B cell (primary cell): Measurements from ENCODE around the gene RASGRF2. TPM values are rescaled to one million over a fixed set of nuclear protein-coding genes. Genes with fewer than 3 reads are reported as not detected.

ENCODE experiments used
- ATAC-seq: fragments of 200-7000 bp; cut with Tn5 transposase; one replicate; pipeline ENCODE4 v1.10.0; 2021; ENCODE audit warnings: low read depth, mild to moderate bottlenecking, moderate number of reproducible peaks, moderate library complexity
- CTCF ChIA-PET: fragments of 350-600 bp; sonication (Branson Sonifier 250); formaldehyde crosslinking; loops from one replicate; lab custom pipeline; 2021; ENCODE audit warnings: antibody characterized with exemption, inconsistent platforms; lab: Charles Lee
- POLR2A ChIA-PET: fragments of 350-600 bp; sonication (Branson Sonifier 250); formaldehyde crosslinking; loops from one replicate; lab custom pipeline; 2021; ENCODE audit warnings: antibody characterized with exemption; lab: Charles Lee
- DNase-seq: peaks from one replicate; pipeline ENCODE4 v3.0.0; 2013
- H2AFZ ChIP-seq: 2 replicates; pipeline ENCODE4 v1.6.1; 2012; ENCODE audit warnings: mild to moderate bottlenecking, low read depth, low read length; ENCODE audit not compliant: insufficient read depth, poor library complexity, severe bottlenecking
- H3K27ac ChIP-seq, 2 donors: 1 replicate in 1 of 2; 2 replicates in 1 of 2; pipeline ENCODE4 v1.5.1; 2012 to 2013; ENCODE audit warnings: low read length in 2 of 2, mild to moderate bottlenecking in 2 of 2, moderate library complexity in 1 of 2
- H3K27me3 ChIP-seq, 4 experiments: fragments of 200-600 bp in 1 of 4; sonication (generic) in 1 of 4; replicated peaks in 1 of 4; 1 replicate in 2 of 4; 2 replicates in 2 of 4; pipeline versions ENCODE4 v1.6.1 to v1.7.0; 2013 to 2016; ENCODE audit warnings: low read length in 3 of 4, mild to moderate bottlenecking in 2 of 4, mixed read lengths in 1 of 4, moderate library complexity in 1 of 4; ENCODE audit not compliant: insufficient read depth in 4 of 4, control insufficient read depth in 3 of 4; ENCODE audit errors: control extremely low read depth in 1 of 4
- H3K36me3 ChIP-seq, 2 experiments: replicated peaks in 1 of 2; 1 replicate in 1 of 2; 2 replicates in 1 of 2; pipeline versions ENCODE4 v1.6.1 to v1.7.1; 2013; ENCODE audit warnings: low read length in 1 of 2; ENCODE audit not compliant: insufficient read depth in 2 of 2, control insufficient read depth in 1 of 2; ENCODE audit errors: control extremely low read depth in 1 of 2, extremely low read depth in 1 of 2
- H3K4me1 ChIP-seq, 2 donors: fragments of 200-600 bp in 1 of 2; sonication (generic) in 1 of 2; 1 replicate in 1 of 2; 2 replicates in 1 of 2; pipeline versions ENCODE4 v1.5.1 to v1.6.1; 2013 to 2017; ENCODE audit warnings: low read length in 2 of 2; ENCODE audit not compliant: control insufficient read depth in 2 of 2, insufficient read depth in 2 of 2
- H3K4me2 ChIP-seq: replicated peaks from 2 replicates; pipeline ENCODE3; 2012; ENCODE audit warnings: mild to moderate bottlenecking, low read depth, low read length; ENCODE audit not compliant: poor library complexity, severe bottlenecking
- H3K4me3 ChIP-seq, 5 experiments: fragments of 200-600 bp in 1 of 5; sonication (generic) in 1 of 5; 1 replicate in 3 of 5; 2 replicates in 2 of 5; pipeline versions ENCODE4 v1.5.1 to v1.7.0; 2011 to 2016; ENCODE audit warnings: low read length in 4 of 5, mild to moderate bottlenecking in 4 of 5, low read depth in 2 of 5, control low read depth in 1 of 5, moderate library complexity in 1 of 5; ENCODE audit not compliant: insufficient read depth in 1 of 5; ENCODE audit errors: control extremely low read depth in 1 of 5, extremely low read depth in 1 of 5
- H3K79me2 ChIP-seq: fragments of 200-600 bp; sonication (generic); one replicate; pipeline ENCODE4 v1.6.0; 2016; ENCODE audit warnings: low read length; ENCODE audit not compliant: control insufficient read depth, insufficient read depth
- H3K9ac ChIP-seq: fragments of 200-600 bp; sonication (generic); 2 replicates; pipeline ENCODE4 v1.6.1; 2017; ENCODE audit warnings: mild to moderate bottlenecking, low read length, moderate library complexity
- H3K9me3 ChIP-seq, 3 donors: one replicate each; pipeline versions ENCODE4 v1.6.1 to v1.7.1; 2013; ENCODE audit warnings: low read length in 2 of 3; ENCODE audit not compliant: control insufficient read depth in 2 of 3, insufficient read depth in 1 of 3; ENCODE audit errors: control extremely low read depth in 1 of 3
- H4K20me1 ChIP-seq: 2 replicates; pipeline ENCODE4 v1.6.0; 2012; ENCODE audit warnings: mild to moderate bottlenecking, low read length; ENCODE audit not compliant: insufficient read depth, control insufficient read depth, poor library complexity, severe bottlenecking
- H3K27ac Mint-ChIP-seq: one replicate; pipeline ENCODE4 v1.8.0; 2021; ENCODE audit warnings: mixed read lengths
- H3K27me3 Mint-ChIP-seq: one replicate; pipeline ENCODE4 v1.8.0; 2021; ENCODE audit warnings: mixed read lengths
- H3K4me1 Mint-ChIP-seq: one replicate; pipeline ENCODE4 v1.8.0; 2021; ENCODE audit warnings: mixed read lengths
- H3K4me3 Mint-ChIP-seq: one replicate; pipeline ENCODE4 v1.8.0; 2021; ENCODE audit warnings: mixed read lengths
- H3K9me3 Mint-ChIP-seq: one replicate; pipeline ENCODE4 v1.8.0; 2022; ENCODE audit warnings: mixed read lengths; ENCODE audit not compliant: insufficient read depth
- EZH2 ChIP-seq: IDR thresholded peaks from 2 replicates; pipeline ENCODE4 v1.6.1; 2012; ENCODE audit warnings: borderline replicate concordance, low read depth, mild to moderate bottlenecking, moderate library complexity, low read length; ENCODE audit not compliant: insufficient read depth, poor library complexity, severe bottlenecking
- WGBS: methylation state at CpG from one replicate; pipeline ENCODE4 v1.1.5; 2013; ENCODE audit warnings: missing lambda C conversion rate; ENCODE audit not compliant: insufficient coverage; 5-methylcytosine and 5-hydroxymethylcytosine counted together
- intact Hi-C: fragments of 100-400 bp; cut with micrococcal nuclease; formaldehyde crosslinking; loops from one replicate; pipeline ENCODE4 v1.10.0; 2022
- polyA plus RNA-seq: library from polyadenylated mRNA; depleted of rRNA; stranded (reverse); fragments of >200 nt; gene quantifications from 2 replicates; pipeline ENCODE4 v1.2.3, GENCODE V29; 2012
- total RNA-seq, 2 donors: library from RNA; stranded (reverse); fragments of 120-200 nt in 1 of 2; gene quantifications; 1 replicate in 1 of 2; 2 replicates in 1 of 2; pipeline versions ENCODE4 v1.2.3 to v1.2.4, GENCODE V29; 2013 to 2022
- TF ChIP-seq, protein P1 (sequence below): fragments of 200-600 bp; IDR thresholded peaks from one replicate; pipeline ENCODE4 v1.8.0; 2022; ENCODE audit warnings: antibody characterized with exemption, mild to moderate bottlenecking

The RASGRF2 gene
- total and polyA plus RNA-seq, 2 donors (not counting 1 experiment from before 2014, with no cell fraction given): 0.04 to 0.37 TPM

DNA sequence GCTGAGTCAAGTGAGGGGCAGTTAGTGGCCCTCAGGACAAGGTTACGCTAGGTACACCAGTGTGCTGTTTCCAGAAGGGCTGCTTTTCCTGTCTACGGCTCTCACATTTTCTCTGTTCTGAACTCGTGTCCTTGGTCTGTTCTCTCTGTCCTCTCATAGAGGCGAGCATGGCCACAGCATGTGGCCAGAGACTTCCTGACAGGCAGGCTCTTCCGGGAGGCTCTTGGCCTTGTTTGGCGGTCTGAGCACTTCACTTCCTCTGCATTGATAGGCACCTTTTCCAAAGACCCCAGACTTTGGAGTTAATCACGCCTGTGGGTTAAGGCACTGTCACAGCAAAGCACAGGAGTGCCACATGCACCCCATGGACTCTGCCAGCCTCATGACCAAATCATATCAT is 274.1 kb downstream of the RASGRF2 start:
- ChIA-PET POLR2A (interaction anchor here (0.6 kb wide), 1 partner anchor 1044 kb away, joined by 9 read pairs; the partner anchor contains the start of gene RPS23), CTCF (no interaction called here)
- Histone ChIP-seq H3K27me3 (peaks cover 0 to 8% (median 0%) of the 10 kb centered on the region in 4 experiments), H3K36me3 (no peaks in the 10 kb centered on the region), H2AFZ (no peak overlapping the region), H3K9me3 (peaks cover 0 to 5% (median 0%) of the 10 kb centered on the region in 3 donors), H3K4me2 (no peak overlapping the region), H3K79me2 (no peaks in the 10 kb centered on the region), H3K9ac (no peak overlapping the region), H3K4me1 (no peaks in the 10 kb centered on the region), H4K20me1 (no peaks in the 10 kb centered on the region), H3K4me3 (no peak overlapping the region), H3K27ac (no peak overlapping the region)
- Mint-ChIP-seq H3K4me1 (no peaks in the 10 kb centered on the region), H3K27ac (no peak overlapping the region), H3K27me3 (peaks cover 11% of the 10 kb centered on the region), H3K9me3 (no peaks in the 10 kb centered on the region), H3K4me3 (no peak overlapping the region)
- intact Hi-C loops: no loop called here
- no peak for DNase-seq
- no peak for TF ChIP-seq EZH2
- TF ChIP-seq, protein P1, sequence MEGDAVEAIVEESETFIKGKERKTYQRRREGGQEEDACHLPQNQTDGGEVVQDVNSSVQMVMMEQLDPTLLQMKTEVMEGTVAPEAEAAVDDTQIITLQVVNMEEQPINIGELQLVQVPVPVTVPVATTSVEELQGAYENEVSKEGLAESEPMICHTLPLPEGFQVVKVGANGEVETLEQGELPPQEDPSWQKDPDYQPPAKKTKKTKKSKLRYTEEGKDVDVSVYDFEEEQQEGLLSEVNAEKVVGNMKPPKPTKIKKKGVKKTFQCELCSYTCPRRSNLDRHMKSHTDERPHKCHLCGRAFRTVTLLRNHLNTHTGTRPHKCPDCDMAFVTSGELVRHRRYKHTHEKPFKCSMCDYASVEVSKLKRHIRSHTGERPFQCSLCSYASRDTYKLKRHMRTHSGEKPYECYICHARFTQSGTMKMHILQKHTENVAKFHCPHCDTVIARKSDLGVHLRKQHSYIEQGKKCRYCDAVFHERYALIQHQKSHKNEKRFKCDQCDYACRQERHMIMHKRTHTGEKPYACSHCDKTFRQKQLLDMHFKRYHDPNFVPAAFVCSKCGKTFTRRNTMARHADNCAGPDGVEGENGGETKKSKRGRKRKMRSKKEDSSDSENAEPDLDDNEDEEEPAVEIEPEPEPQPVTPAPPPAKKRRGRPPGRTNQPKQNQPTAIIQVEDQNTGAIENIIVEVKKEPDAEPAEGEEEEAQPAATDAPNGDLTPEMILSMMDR: no peak
- no peak for ATAC-seq
- WGBS: 98% methylated on average over 6 of the region's 7 CpGs

DNA sequence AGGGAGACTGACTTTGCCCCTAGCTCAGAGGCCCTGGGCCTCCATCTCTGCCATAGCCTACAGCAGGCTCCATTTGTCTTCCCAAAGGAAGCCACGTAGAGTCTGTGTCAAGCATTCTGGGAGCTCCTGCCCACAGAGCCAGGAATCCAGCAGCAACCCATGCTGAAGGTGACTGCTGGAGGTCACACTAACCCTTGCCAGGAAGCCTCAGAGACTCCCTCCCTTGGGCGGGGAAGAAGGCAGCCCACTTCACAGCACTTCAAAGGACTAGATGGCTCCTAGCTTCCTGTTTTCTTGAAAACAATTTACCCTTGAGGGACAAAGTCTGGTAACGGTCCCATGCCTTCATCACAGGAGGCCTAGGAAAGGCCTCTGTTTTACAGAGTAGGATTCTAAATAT is 274.6 kb downstream of the RASGRF2 start:
- H3K36me3 ChIP-seq: no peaks in the 10 kb centered on the region
- H3K27ac Mint-ChIP-seq: no peak overlapping the region
- no peaks in the 10 kb centered on the region for H3K79me2 ChIP-seq
- H2AFZ ChIP-seq: no peak overlapping the region
- CTCF ChIA-PET: no interaction called here
- no peaks in the 10 kb centered on the region for H3K4me1 Mint-ChIP-seq
- TF ChIP-seq, protein P1: no peak
- TF ChIP-seq EZH2: no peak
- intact Hi-C loops: no loop called here
- DNase-seq: no peak
- peaks cover 11% of the 10 kb centered on the region for H3K27me3 Mint-ChIP-seq
- no peak overlapping the region for H3K4me2 ChIP-seq
- no peak overlapping the region for H3K4me3 ChIP-seq
- H3K9ac ChIP-seq: no peak overlapping the region
- no peak overlapping the region for H3K4me3 Mint-ChIP-seq
- H4K20me1 ChIP-seq: no peaks in the 10 kb centered on the region
- H3K9me3 Mint-ChIP-seq: no peaks in the 10 kb centered on the region
- WGBS: 78% methylated on average over 1 of the region's 3 CpGs
- H3K27ac ChIP-seq: no peak overlapping the region
- POLR2A ChIA-PET: no interaction called here
- peaks cover 0 to 8% (median 0%) of the 10 kb centered on the region in 4 experiments for H3K27me3 ChIP-seq
- ATAC-seq: no peak
- H3K9me3 ChIP-seq: peaks cover 0 to 7% (median 0%) of the 10 kb centered on the region in 3 donors
- no peaks in the 10 kb centered on the region for H3K4me1 ChIP-seq
